Activated CD4-positive, alpha-beta T cell treated with anti-CD3 and anti-CD28 coated beads, Interleukin-2, Interleukin-6, amounts not matched to agents 100 ng/mL and 50 ng/mL, durations not matched to agents 16 hours and 8 hours (primary cell): ENCODE measurements around the gene GORASP1.
"Not testable (repeated sequence)": the region's sequence is repeated elsewhere in the genome, so short reads cannot be mapped to it uniquely, and the experiment has no call there.

ENCODE experiments used
- DNase-seq: peaks from one replicate; pipeline ENCODE4 v3.0.0-alpha.2; 2020

The GORASP1 gene

GRCh38 chr3:39062180-39062579 lies 45.2 kb downstream of the GORASP1 start:
- no peak for DNase-seq

DNA sequence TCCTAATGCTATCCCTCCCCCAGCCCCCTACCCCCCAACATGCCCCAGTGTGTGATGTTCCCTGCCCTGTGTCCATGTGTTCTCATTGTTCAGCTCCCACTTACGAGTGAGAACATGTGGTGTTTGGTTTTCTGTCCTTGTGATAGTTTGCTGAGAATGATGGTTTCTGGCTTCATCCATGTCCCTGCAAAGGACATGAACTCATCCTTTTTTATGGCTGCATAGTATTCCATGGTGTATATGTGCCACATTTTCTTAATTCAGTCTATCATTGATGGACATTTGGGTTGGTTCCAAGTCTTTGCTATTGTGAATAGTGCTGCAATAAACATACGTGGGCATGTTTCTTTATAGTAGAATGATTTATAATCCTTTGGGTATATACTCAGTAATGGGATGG lies 46.2 kb downstream of the GORASP1 start:
- not testable (repeated sequence) for DNase-seq

- DNase-seq: no peak
Observed at GRCh38 chr3:39056151-39056550, 51.3 kb downstream of the GORASP1 start.

DNA sequence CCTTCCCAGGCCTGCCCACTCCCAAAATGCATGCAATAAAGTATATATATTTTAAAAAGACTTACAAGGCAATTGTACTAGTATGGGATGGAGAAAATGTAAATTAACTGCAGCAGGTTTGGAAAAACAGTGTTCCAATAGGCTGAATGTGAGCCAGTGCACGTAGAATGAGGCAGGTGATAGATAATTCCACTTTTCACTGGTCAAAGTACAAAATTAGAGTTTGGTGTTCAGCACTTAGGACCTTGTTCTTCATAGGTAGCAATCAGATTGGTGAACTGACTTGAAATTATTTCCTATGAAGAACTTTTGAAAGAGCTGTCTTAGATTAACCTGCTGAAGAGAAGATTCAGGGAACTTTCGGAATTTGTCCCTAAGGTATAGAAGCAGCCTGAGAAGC lies 53.7 kb downstream of the GORASP1 start:
- no peak for DNase-seq

DNA sequence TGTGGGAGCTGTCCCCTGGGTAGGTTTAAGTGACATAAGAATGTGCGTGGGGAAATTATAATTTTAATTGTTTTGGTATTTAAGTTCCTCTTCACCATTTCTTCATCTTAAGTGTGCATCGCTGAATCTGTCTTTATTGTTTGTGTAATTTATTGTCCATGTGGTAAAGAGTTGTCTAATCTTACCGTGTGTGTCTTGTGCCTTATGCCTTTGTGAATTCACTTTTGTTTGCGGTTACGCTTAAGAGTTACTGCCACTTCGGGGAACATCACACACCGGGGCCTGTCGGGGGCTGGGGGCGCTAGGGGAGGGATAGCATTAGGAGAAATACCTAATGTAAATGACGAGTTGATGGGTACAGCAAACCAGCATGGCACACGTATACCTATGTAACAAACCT lies 54.8 kb downstream of the GORASP1 start:
- no peak for DNase-seq

- peak; percentile 96 for DNase-seq
Observed at GRCh38 chr3:39051649-39052561, 55.5 kb downstream of the GORASP1 start, which contains the start of the genes SCN11A and WDR48. Gene SCN11A (minus strand): TSS chr3:39051944. CDS start chr3:38950362, 101,582 bp downstream. Gene WDR48 (plus strand): TSS chr3:39052016. CDS start chr3:39052026, 10 bp downstream.

GRCh38 chr3:39050029-39050428 lies 57.4 kb downstream of the GORASP1 start:
- DNase-seq: no peak
